Sigmoid colon (tissue), 4 donors: ENCODE results near the gene TNRC18.

Experiments
- POLR2A ChIP-seq, 2 donors: fragments of 450-650 bp; IDR thresholded peaks; one replicate each; pipeline ENCODE4 v1.6.1; 2016; ENCODE audit warnings: antibody characterized with exemption in 2 of 2, mild to moderate bottlenecking in 2 of 2, moderate library complexity in 2 of 2
- POLR2AphosphoS5 ChIP-seq, 4 donors: sonication (generic); formaldehyde crosslinking; IDR thresholded peaks; one replicate each; pipeline ENCODE4 v1.6.1; 2017; ENCODE audit warnings: antibody characterized with exemption in 4 of 4
- TF ChIP-seq, protein P1 (sequence below), 4 experiments: fragments of 450-650 bp in 3 of 4; fragments of 200-600 bp in 1 of 4; IDR thresholded peaks; one replicate each; pipeline ENCODE4 v1.5.1; 2016 to 2019; ENCODE audit warnings: antibody characterized with exemption in 4 of 4, mild to moderate bottlenecking in 3 of 4, moderate library complexity in 2 of 4

DNA sequence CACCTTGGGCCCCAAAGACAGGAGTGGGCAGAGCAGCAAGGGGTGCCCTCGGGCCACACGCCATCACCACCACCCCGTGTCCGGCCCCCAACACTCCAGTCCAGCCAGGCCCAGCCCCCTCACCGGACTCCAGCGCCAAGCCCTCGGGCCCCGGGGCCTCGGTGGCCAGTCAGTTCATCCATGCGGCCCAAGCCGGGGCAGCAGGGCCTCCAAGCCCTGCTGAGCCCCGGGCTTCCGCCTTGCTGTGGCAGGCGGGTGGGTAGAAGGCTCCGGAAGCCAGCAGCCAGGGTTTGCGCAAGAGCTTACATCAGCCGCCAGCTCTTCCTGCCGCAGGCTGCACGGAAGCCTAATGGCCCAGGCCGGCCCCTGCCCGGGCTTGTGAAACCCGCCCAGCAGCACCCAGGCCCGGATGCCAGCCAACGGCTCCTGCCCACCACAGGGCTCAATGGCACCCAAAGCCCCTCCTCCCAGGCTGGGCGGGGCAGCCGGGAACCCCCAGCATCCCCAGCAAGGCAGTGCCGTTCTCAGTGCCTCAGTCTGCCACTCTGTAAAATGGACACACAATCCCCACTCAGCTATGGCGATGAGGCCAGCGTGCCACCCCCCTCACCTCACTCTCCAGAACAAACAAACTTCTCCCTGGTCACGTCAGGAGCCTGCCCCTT lies 26.5 kb downstream of the TNRC18 start:
- TF ChIP-seq POLR2A (IDR thresholded peaks at IDR 0.05) (no peak), POLR2AphosphoS5 (IDR thresholded peaks at IDR 0.05) (peak; percentile 29 to 71 (median 51))
- TF ChIP-seq, protein P1, sequence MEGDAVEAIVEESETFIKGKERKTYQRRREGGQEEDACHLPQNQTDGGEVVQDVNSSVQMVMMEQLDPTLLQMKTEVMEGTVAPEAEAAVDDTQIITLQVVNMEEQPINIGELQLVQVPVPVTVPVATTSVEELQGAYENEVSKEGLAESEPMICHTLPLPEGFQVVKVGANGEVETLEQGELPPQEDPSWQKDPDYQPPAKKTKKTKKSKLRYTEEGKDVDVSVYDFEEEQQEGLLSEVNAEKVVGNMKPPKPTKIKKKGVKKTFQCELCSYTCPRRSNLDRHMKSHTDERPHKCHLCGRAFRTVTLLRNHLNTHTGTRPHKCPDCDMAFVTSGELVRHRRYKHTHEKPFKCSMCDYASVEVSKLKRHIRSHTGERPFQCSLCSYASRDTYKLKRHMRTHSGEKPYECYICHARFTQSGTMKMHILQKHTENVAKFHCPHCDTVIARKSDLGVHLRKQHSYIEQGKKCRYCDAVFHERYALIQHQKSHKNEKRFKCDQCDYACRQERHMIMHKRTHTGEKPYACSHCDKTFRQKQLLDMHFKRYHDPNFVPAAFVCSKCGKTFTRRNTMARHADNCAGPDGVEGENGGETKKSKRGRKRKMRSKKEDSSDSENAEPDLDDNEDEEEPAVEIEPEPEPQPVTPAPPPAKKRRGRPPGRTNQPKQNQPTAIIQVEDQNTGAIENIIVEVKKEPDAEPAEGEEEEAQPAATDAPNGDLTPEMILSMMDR (IDR thresholded peaks at IDR 0.05) = no peak
